Measurements from ENCODE around the gene ALX3.
"Not testable (repeated sequence)": the region's sequence is repeated elsewhere in the genome, so short reads cannot be mapped to it uniquely, and the experiment has no call there.

ALX3 gene

DNA sequence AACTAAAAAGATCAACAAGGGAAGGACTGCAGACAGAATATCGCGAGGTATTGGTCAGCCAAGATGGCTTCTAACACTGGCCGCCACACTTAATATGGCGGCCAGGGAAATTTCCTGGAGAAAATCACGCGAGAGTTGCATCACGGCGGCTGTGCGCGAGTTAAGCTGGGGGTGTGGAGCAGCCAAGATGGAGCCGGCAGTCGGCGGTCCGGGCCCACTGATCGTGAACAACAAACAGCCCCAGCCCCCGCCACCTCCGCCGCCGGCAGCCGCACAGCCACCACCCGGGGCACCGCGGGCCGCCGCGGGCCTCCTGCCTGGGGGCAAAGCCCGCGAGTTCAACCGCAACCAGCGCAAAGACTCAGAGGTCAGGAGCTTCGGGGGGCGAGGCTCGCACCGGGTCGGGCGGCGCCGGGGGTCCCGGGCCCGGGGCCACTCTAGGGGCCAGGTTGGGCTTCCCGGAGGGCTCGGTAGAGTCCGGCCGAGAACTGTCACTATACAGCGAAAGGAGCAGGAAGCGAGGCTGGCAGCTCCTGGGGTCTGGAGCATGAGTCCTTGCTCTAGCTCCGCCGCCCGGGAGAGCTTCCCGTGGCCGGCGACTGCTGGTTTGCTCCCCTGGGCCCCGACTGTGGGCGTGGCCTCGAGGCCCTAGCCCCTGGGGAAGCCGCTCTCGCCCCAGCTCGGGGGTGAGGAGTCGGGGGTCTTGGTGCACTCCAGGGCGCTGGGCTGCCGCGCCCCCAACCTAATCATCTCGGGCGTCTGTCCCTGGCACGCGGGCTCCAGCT, 35.8 kb downstream of the ALX3 start, which contains the start of gene STRIP1:
STRIP1 (plus strand) TSS at position 174 of the 785 bp plus-strand sequence; CDS start at position 188, 14 bp downstream.
- H3K4me3 ChIP-seq (ENCODE audit: low read length): peak within 1 kb of the TSS; percentile 77
- DNase-seq (ENCODE audit: low read depth): peak; percentile 97
- TF ChIP-seq, protein P1, sequence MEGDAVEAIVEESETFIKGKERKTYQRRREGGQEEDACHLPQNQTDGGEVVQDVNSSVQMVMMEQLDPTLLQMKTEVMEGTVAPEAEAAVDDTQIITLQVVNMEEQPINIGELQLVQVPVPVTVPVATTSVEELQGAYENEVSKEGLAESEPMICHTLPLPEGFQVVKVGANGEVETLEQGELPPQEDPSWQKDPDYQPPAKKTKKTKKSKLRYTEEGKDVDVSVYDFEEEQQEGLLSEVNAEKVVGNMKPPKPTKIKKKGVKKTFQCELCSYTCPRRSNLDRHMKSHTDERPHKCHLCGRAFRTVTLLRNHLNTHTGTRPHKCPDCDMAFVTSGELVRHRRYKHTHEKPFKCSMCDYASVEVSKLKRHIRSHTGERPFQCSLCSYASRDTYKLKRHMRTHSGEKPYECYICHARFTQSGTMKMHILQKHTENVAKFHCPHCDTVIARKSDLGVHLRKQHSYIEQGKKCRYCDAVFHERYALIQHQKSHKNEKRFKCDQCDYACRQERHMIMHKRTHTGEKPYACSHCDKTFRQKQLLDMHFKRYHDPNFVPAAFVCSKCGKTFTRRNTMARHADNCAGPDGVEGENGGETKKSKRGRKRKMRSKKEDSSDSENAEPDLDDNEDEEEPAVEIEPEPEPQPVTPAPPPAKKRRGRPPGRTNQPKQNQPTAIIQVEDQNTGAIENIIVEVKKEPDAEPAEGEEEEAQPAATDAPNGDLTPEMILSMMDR (IDR thresholded peaks at IDR 0.05; ENCODE audit: insufficient read depth, low read depth, low read length, missing control alignments): no peak

DNA sequence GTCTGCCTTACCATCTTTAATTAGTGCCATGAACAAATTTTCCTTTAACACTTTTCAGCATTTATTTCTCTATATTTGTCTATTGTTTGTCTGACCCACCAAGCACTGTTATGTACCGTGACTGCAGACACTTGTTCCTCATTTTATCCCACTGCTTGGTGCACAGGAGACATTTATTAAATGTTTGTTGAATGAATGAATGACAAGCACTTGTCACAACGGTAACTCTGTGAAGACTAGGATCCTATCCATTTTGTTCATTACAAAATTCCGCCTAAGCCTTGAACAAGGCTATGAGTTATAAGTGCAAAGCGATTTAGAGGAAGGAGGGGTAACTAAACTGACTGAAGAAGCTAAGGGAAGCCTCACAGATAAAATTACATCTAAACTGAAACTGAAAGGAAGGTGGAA, 36.4 kb downstream of the ALX3 start:
- peak overlapping the region; percentile 77 for H3K4me3 ChIP-seq (ENCODE audit: low read length)
- no peak for DNase-seq (ENCODE audit: low read depth)
- TF ChIP-seq, protein P1 (IDR thresholded peaks at IDR 0.05; ENCODE audit: insufficient read depth, low read depth, low read length, missing control alignments): no peak

DNA sequence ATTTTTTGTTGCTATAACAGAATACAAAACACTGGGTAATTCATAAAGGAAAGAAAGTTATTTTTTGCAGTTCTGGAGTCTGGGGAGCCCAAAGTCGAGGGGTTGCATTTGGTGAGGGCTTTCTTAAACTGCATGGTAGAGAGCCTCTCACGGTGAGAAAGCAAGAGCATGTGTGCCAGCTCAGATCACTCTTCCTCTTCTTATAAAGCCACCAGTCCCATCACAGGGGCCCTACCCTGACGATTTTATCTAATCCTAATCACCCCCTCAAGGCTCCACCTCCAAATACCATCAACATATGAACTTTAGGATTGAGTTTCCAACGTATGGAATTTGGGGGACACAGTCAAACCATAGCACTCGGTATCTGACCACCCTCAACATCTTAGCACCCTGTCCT, 37.1 kb downstream of the ALX3 start:
- TF ChIP-seq, protein P1 (IDR thresholded peaks at IDR 0.05; ENCODE audit: insufficient read depth, low read depth, low read length, missing control alignments): no peak
- H3K4me3 ChIP-seq (ENCODE audit: low read length): no peak overlapping the region
- no peak for DNase-seq (ENCODE audit: low read depth)

DNA sequence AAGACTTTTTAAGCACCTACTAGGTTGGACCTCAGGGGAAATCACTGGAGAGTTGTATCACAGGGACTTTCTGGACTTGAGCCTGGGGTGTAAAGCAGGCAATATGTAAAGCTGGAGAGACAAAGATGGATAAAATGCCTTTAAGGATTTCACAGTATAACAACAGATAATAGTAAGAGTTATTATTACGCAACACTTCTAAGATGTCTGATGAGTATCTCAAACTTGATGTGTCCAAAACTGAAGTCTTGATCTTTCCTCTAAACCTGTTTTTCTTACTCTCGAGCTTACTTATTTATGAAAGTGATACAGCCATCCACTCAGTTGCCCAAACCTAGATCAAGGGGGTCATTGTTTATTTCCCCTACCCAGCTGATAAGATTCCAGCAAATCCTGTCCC, 38.1 kb downstream of the ALX3 start:
- H3K4me3 ChIP-seq (ENCODE audit: low read length): no peak overlapping the region
- DNase-seq (ENCODE audit: low read depth): no peak
- TF ChIP-seq, protein P1 (IDR thresholded peaks at IDR 0.05; ENCODE audit: insufficient read depth, low read depth, low read length, missing control alignments): no peak

DNA sequence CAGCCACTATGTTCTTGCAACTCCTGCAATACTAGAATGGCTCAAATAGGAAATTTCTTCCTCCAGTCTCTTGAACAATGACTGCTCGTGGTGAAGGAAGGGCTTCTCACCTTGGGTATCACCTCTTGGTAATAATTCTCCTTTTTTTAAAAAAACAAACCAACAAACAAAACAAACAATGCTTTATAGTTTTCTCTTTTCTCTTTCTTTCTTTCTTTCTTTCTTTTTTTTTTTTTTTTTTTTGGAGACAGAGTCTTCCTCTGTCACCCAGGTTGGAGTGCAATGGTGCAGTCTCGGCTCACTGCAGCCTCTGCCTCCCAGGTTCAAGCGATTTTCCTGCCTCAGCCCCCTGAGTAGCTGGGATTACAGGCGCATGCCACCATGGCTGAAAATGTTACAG, 39.8 kb downstream of the ALX3 start:
- not testable (repeated sequence) for DNase-seq (ENCODE audit: low read depth); H3K4me3 ChIP-seq (ENCODE audit: low read length)

DNA sequence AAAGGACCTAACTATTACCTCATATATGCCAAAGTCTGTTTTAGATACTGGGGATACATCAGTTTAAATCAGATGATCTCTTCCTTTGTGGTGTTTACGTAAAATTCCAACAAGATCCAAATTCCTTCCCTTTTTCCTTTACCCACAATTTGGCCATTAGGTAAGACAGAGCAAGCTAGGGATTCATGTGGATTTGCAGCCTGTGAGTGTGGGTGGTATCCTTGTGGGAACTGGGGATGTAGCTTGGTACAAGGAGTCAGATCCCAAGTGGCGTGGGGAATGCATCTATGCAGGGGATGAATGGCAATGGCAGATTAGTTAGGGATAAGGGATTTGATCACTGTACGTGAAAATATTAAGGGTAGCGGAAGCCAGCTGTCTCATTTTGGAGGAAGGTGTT, 45.9 kb downstream of the ALX3 start:
- no peak for DNase-seq (ENCODE audit: low read depth)
- TF ChIP-seq, protein P1 (IDR thresholded peaks at IDR 0.05; ENCODE audit: insufficient read depth, low read depth, low read length, missing control alignments): no peak
- H3K4me3 ChIP-seq (ENCODE audit: low read length): no peak overlapping the region

DNA sequence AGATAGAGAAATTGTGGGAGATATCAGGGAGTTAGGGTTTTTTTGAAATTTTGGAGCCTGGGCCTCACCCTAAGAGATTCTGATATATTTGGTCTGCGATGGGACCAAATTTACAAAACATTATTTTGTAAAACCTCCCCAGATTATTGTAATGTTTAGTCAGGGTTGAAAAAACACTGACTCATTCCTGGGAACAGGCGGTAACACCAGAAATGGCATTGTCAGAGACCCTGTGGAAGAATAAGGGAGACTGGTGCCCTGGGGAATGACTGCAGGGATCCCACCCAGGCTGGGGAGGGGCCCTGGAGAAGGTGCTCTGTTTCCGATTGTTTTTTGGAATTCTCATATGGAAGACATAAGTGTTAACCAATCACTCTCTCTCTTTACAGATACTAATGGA, 49.2 kb downstream of the ALX3 start:
- no peak for DNase-seq (ENCODE audit: low read depth)
- H3K4me3 ChIP-seq (ENCODE audit: low read length): no peak overlapping the region
- TF ChIP-seq, protein P1 (IDR thresholded peaks at IDR 0.05; ENCODE audit: insufficient read depth, low read depth, low read length, missing control alignments): no peak
